K562 (cell line): ENCODE results near the gene SUCLG1. TPM values are rescaled to one million over a fixed set of nuclear protein-coding genes. Genes with fewer than 3 reads are reported as not detected.

Experiments
- ATAC-seq: fragments of 200-7000 bp; cut with Tn5 transposase; 3 replicates; pipeline ENCODE4 v1.9.1; 2020; ENCODE audit warnings: moderate library complexity
- BruUV-seq: library from RNA; stranded (reverse); fragments of 400-500 nt; replicated peaks from 2 replicates; lab custom pipeline; 2021; lab: Mats Ljungman, UMichigan
- CTCF ChIA-PET: fragments of 300-600 bp; formaldehyde crosslinking; extraction: SDS; loops from one replicate; lab custom pipeline; 2021; ENCODE audit warnings: low intra/inter-chr PET ratio; lab: Yijun Ruan, JAX
- POLR2A ChIA-PET: fragments of 300-600, 350-650 bp; sonication (Branson Sonifier 250); formaldehyde crosslinking; extraction: SDS; loops from one replicate; lab custom pipeline; 2021; ENCODE audit warnings: antibody characterized with exemption, inconsistent platforms; lab: Yijun Ruan, JAX
- DNase-seq, 4 experiments: peaks; one replicate each; pipeline versions ENCODE4 v3.0.0 to v3.0.0-alpha.2; 2011 to 2018; ENCODE audit warnings: low spot score in 3 of 4, mixed read lengths in 3 of 4; ENCODE audit errors: extremely low read depth in 1 of 4
- FAIRE-seq: peaks from 2 replicates; lab custom pipeline; 2011; peaks lifted over from hg19 to GRCh38; lab: Jason Lieb, UNC
- H2AFZ ChIP-seq: 2 replicates; pipeline ENCODE4 v1.6.0; 2011; ENCODE audit warnings: low read depth, low read length, control low read depth, inconsistent platforms
- H3K27ac ChIP-seq: fragments of 200-600 bp; 3 replicates; pipeline ENCODE4 v1.8.0; 2011; ENCODE audit warnings: low read depth, mild to moderate bottlenecking, control low read depth, inconsistent platforms, low read length, moderate library complexity, mixed read lengths; ENCODE audit errors: extremely low read depth
- H3K27me3 ChIP-seq, 2 experiments: fragments of 300-600 bp in 1 of 2; 2 replicates in 1 of 2; 3 replicates in 1 of 2; pipeline versions ENCODE4 v1.6.0 to v1.8.0; 2011; ENCODE audit warnings: inconsistent platforms in 2 of 2, low read length in 2 of 2, mild to moderate bottlenecking in 1 of 2, mixed read lengths in 1 of 2, moderate library complexity in 1 of 2; ENCODE audit not compliant: control insufficient read depth in 2 of 2, insufficient read depth in 2 of 2
- H3K36me3 ChIP-seq: fragments of 300-600 bp; 3 replicates; pipeline ENCODE4 v1.8.0; 2011; ENCODE audit warnings: mild to moderate bottlenecking, low read length, inconsistent platforms; ENCODE audit not compliant: control insufficient read depth, insufficient read depth
- H3K4me1 ChIP-seq, 2 experiments: fragments of 200-600 bp in 1 of 2; replicated peaks in 1 of 2; 2 replicates in 1 of 2; 3 replicates in 1 of 2; pipeline versions ENCODE4 v1.5.1 to v1.8.0; 2011; ENCODE audit warnings: inconsistent platforms in 2 of 2, low read length in 2 of 2, mild to moderate bottlenecking in 1 of 2, mixed read lengths in 1 of 2, moderate library complexity in 1 of 2; ENCODE audit not compliant: control insufficient read depth in 2 of 2, insufficient read depth in 2 of 2
- H3K4me2 ChIP-seq: 2 replicates; pipeline ENCODE4 v1.6.1; 2011; ENCODE audit warnings: low read length, control low read depth, inconsistent platforms, mixed read lengths; ENCODE audit not compliant: insufficient read depth
- H3K4me3 ChIP-seq: fragments of 200-600 bp; sonication (generic), shearing (Covaris generic); 2 replicates; pipeline ENCODE4 v1.5.1; 2016; ENCODE audit warnings: control low read depth, inconsistent platforms
- H3K79me2 ChIP-seq: fragments of 200-600 bp; 3 replicates; pipeline ENCODE4 v1.8.0; 2011; ENCODE audit warnings: low read length, inconsistent platforms; ENCODE audit not compliant: control insufficient read depth, insufficient read depth
- H3K9ac ChIP-seq, 2 experiments: 2 replicates each; pipeline versions ENCODE4 v1.6.0 to v1.6.1; 2011; ENCODE audit warnings: low read depth in 2 of 2, low read length in 2 of 2, control low read depth in 1 of 2, inconsistent platforms in 1 of 2, mild to moderate bottlenecking in 1 of 2, mixed read lengths in 1 of 2; ENCODE audit not compliant: insufficient read depth in 1 of 2
- H3K9me1 ChIP-seq: one replicate; pipeline ENCODE4 v1.6.0; 2011; ENCODE audit warnings: inconsistent platforms, mild to moderate bottlenecking, low read length, moderate library complexity; ENCODE audit not compliant: control insufficient read depth, insufficient read depth
- H3K9me3 ChIP-seq: replicated peaks from 2 replicates; pipeline ENCODE4 v1.5.1; 2011; ENCODE audit warnings: low read depth, low read length, inconsistent platforms; ENCODE audit not compliant: control insufficient read depth, insufficient read depth
- H4K20me1 ChIP-seq: replicated peaks from 2 replicates; pipeline ENCODE4 v1.6.1; 2011; ENCODE audit warnings: low read length, inconsistent platforms, mixed read lengths; ENCODE audit not compliant: control insufficient read depth, insufficient read depth
- CHAMP1 ChIP-seq: fragments of 450-650 bp; IDR thresholded peaks from 2 replicates; pipeline ENCODE4 v1.6.1; 2016; ENCODE audit warnings: mild to moderate bottlenecking
- HDAC1 ChIP-seq, 2 experiments: fragments of 450-650 bp; IDR thresholded peaks; 2 replicates each; pipeline ENCODE4 v1.6.1; 2016 to 2017; ENCODE audit warnings: inconsistent platforms in 1 of 2, mild to moderate bottlenecking in 1 of 2, moderate library complexity in 1 of 2
- IRF1 ChIP-seq: sonication (generic); formaldehyde crosslinking; IDR thresholded peaks from 2 replicates; pipeline ENCODE4 v1.8.0; 2022; ENCODE audit warnings: missing genetic modification reagents, mild to moderate bottlenecking, borderline replicate concordance
- KLF1 ChIP-seq: fragments of 450-650 bp; IDR thresholded peaks from 2 replicates; pipeline ENCODE4 v1.6.1; 2016; ENCODE audit warnings: missing genetic modification characterization, missing compliant biosample characterization
- NFE2 ChIP-seq: IDR thresholded peaks from 2 replicates; pipeline ENCODE4 v1.6.1; 2014; ENCODE audit warnings: antibody characterized with exemption, low read depth
- PURB ChIP-seq: sonication (generic); formaldehyde crosslinking; IDR thresholded peaks from 2 replicates; pipeline ENCODE4 v1.9.0; 2021; ENCODE audit warnings: low read depth, mild to moderate bottlenecking, missing genetic modification reagents
- RAD21 ChIP-seq, 2 experiments: fragments of 250-450 bp in 1 of 2; fragments of 450-650 bp in 1 of 2; sonication (Bioruptor Pico) in 1 of 2; formaldehyde crosslinking in 1 of 2; IDR thresholded peaks in 1 of 2; conservative IDR thresholded peaks in 1 of 2; 2 replicates each; pipeline versions ENCODE4 v1.4.0 to v1.8.0; 2020 to 2022; ENCODE audit warnings: mild to moderate bottlenecking in 2 of 2, moderate library complexity in 1 of 2
- SAP30 ChIP-seq: fragments of 200-600 bp; sonication (generic); IDR thresholded peaks from 2 replicates; pipeline ENCODE4 v1.6.1; 2012; ENCODE audit warnings: borderline replicate concordance, low read depth, mild to moderate bottlenecking, moderate library complexity, low read length, control low read depth, inconsistent platforms; ENCODE audit not compliant: insufficient read depth, poor library complexity, severe bottlenecking
- SRSF7 ChIP-seq: fragments of 200-400 bp; formaldehyde crosslinking; optimal IDR thresholded peaks from 2 replicates; pipeline ENCODE3; 2017; ENCODE audit warnings: mild to moderate bottlenecking, low read depth, low read length
- TEAD2 ChIP-seq: fragments of 450-650 bp; IDR thresholded peaks from 2 replicates; pipeline ENCODE4 v1.6.1; 2016; ENCODE audit warnings: missing genetic modification characterization, control low read depth, missing compliant biosample characterization
- U2AF1 ChIP-seq: fragments of 200-400 bp; formaldehyde crosslinking; optimal IDR thresholded peaks from 2 replicates; pipeline ENCODE3; 2017; ENCODE audit warnings: mild to moderate bottlenecking, low read depth, low read length, moderate library complexity
- ZNF639 ChIP-seq, 2 experiments: fragments of 200-800 bp in 1 of 2; sonication (Bioruptor generic) in 1 of 2; sonication (generic) in 1 of 2; formaldehyde crosslinking in 1 of 2; IDR thresholded peaks in 1 of 2; conservative IDR thresholded peaks in 1 of 2; 2 replicates each; pipeline versions ENCODE4 v1.5.0 to v1.6.1; 2016 to 2020; ENCODE audit warnings: missing compliant biosample characterization in 1 of 2, missing genetic modification characterization in 1 of 2, missing genetic modification reagents in 1 of 2
- WGBS: fragments of 100-300 bp; shearing (Covaris generic); methylation state at CpG from one replicate; pipeline ENCODE4 v1.1.6; 2016; ENCODE audit warnings: low coverage, mixed read lengths; ENCODE audit not compliant: insufficient coverage; ENCODE audit errors: missing lambda C conversion rate; 5-methylcytosine and 5-hydroxymethylcytosine counted together
- in situ Hi-C: fragments of 300-500 bp; cut with MboI; formaldehyde crosslinking; loops from 4 replicates; pipeline ENCODE4 v1.15.0; 2018; ENCODE audit warnings: inconsistent platforms, mixed read lengths
- intact Hi-C: fragments of 100-400 bp; cut with micrococcal nuclease; formaldehyde crosslinking; loops from 2 replicates; pipeline ENCODE4 v1.14.2; 2022
- polyA plus RNA-seq, 8 experiments: library from polyadenylated mRNA; depleted of rRNA in 4 of 8; stranded (reverse) in 5 of 8; unstranded in 3 of 8; fragments of >200 nt; fragmentation: Nextera tagmentation in 2 of 8; fragmentation: Illumina TruSeq in 1 of 8; extraction: Ambion mirVana in 2 of 8; extraction: Trizol in 1 of 8; gene quantifications; 2 replicates each; pipeline versions ENCODE4 v1.2.1 to v1.2.3, GENCODE V29; 2011 to 2014; ENCODE audit warnings: inconsistent platforms in 1 of 8, missing spikeins in 1 of 8
- total RNA-seq, 7 experiments: library from RNA; depleted of rRNA in 6 of 7; stranded (reverse); fragments of >200 nt in 6 of 7; fragmentation: Illumina TruSeq in 2 of 7; extraction: Trizol in 2 of 7; gene quantifications; 2 replicates each; pipeline versions ENCODE4 v1.2.1 to v1.2.3, GENCODE V29; 2011 to 2021; ENCODE audit warnings: low replicate concordance in 1 of 7

SUCLG1 gene
- total and polyA plus RNA-seq, 9 of the 15 experiments (the other 6 are each of a cell fraction or from before 2014, with no cell fraction given): 90.5 to 325 (median 115) TPM

GRCh38 chr2:84487298-84487996 is 28.4 kb upstream of the SUCLG1 start (continued):
- TF ChIP-seq SAP30 (no peak), IRF1 (no peak), TEAD2 (tag) (no peak)
- TF ChIP-seq, all 486 proteins: peak for 0

- no TSS peak for BruUV-seq
- TF ChIP-seq NFE2 (no peak), KLF1 (tag) (no peak), RAD21 (CRISPR knock-in tag; conservative IDR thresholded peaks at IDR 0.05 in 1 of 2, IDR thresholded peaks at IDR 0.05 in 1 of 2) (no peak), HDAC1 (IDR thresholded peaks at IDR 0.05) (no peak), PURB (CRISPR knock-in tag) (no peak), SRSF7 (no peak), ZNF639 (CRISPR knock-in tag; conservative IDR thresholded peaks at IDR 0.05 in 1 of 2, IDR thresholded peaks at IDR 0.05 in 1 of 2) (no peak), CHAMP1 (no peak), U2AF1 (no peak)
- 0% methylated on average over 2 of the region's 2 CpGs for WGBS
- Histone ChIP-seq H3K4me1 (no peaks in the 10 kb centered on the region), H3K36me3 (no peaks in the 10 kb centered on the region), H3K79me2 (no peaks in the 10 kb centered on the region), H3K4me3 (no peak overlapping the region), H3K9me1 (no peaks in the 10 kb centered on the region), H4K20me1 (no peaks in the 10 kb centered on the region), H2AFZ (no peak overlapping the region), H3K9me3 (no peaks in the 10 kb centered on the region), H3K27me3 (peaks cover 0 to 3% of the 10 kb centered on the region in 2 experiments; a peak in 2 of 5 replicates), H3K4me2 (no peak overlapping the region), H3K27ac (no peak overlapping the region), H3K9ac (no peak overlapping the region)
- no peak for ATAC-seq
- CTCF ChIA-PET: no interaction called here
- in situ Hi-C loops: no loop called here
- no peak for DNase-seq
- no peak for FAIRE-seq
- POLR2A ChIA-PET: no interaction called here
- intact Hi-C loops: no loop called here
Measured at GRCh38 chr2:84486441-84487115, 27.5 kb upstream of the SUCLG1 start.
